Stimulated activated CD8-positive, alpha-beta memory T cell treated with anti-CD3 and anti-CD28 coated beads, Interleukin-15, amount 100 ng/mL, for 1 hour (primary cell): Measurements from ENCODE around the gene ZNF407.

Source experiments
- DNase-seq: peaks from one replicate; pipeline ENCODE4 v3.0.0-alpha.2; 2020; ENCODE audit warnings: low read depth

The ZNF407 gene

GRCh38 chr18:74791501-74792194, 194.0 kb downstream of the ZNF407 start:
- DNase-seq = no peak

GRCh38 chr18:74793746-74794145, 196.1 kb downstream of the ZNF407 start:
- DNase-seq = no peak

GRCh38 chr18:74795751-74796150, 198.1 kb downstream of the ZNF407 start:
- DNase-seq = no peak

GRCh38 chr18:74796211-74796610, 198.5 kb downstream of the ZNF407 start:
- DNase-seq = no peak

GRCh38 chr18:74796841-74797576, 199.3 kb downstream of the ZNF407 start:
- no peak for DNase-seq

GRCh38 chr18:74797577-74798151, 200.0 kb downstream of the ZNF407 start:
- DNase-seq = no peak

GRCh38 chr18:74799542-74799941, 201.9 kb downstream of the ZNF407 start:
- DNase-seq = no peak

- DNase-seq = no peak
Observed at GRCh38 chr18:74800098-74800497, 202.4 kb downstream of the ZNF407 start.

GRCh38 chr18:74803117-74803516, 205.4 kb downstream of the ZNF407 start:
- no peak for DNase-seq

GRCh38 chr18:74803769-74804168, 206.1 kb downstream of the ZNF407 start:
- no peak for DNase-seq

GRCh38 chr18:74804677-74805076, 207.0 kb downstream of the ZNF407 start:
- DNase-seq = no peak

GRCh38 chr18:74806073-74806472, 208.4 kb downstream of the ZNF407 start:
- no peak for DNase-seq

- DNase-seq = no peak
Observed at GRCh38 chr18:74806700-74807416, 209.2 kb downstream of the ZNF407 start.

GRCh38 chr18:74817576-74817975, 219.9 kb downstream of the ZNF407 start:
- DNase-seq = no peak

GRCh38 chr18:74818516-74819175, 221.0 kb downstream of the ZNF407 start:
- no peak for DNase-seq

- DNase-seq = no peak
Observed at GRCh38 chr18:74819433-74820059, 221.9 kb downstream of the ZNF407 start.

- DNase-seq = no peak
Observed at GRCh38 chr18:74820160-74820780, 222.6 kb downstream of the ZNF407 start.

- DNase-seq = no peak
Observed at GRCh38 chr18:74825460-74825859, 227.8 kb downstream of the ZNF407 start.

- DNase-seq = no peak
Observed at GRCh38 chr18:74826572-74826971, 228.9 kb downstream of the ZNF407 start.

GRCh38 chr18:74828200-74828599, 230.5 kb downstream of the ZNF407 start:
- DNase-seq = no peak

- DNase-seq = no peak
Observed at GRCh38 chr18:74831571-74832250, 234.0 kb downstream of the ZNF407 start.
